ENCODE measurements around the gene IL11RA. TPM values are rescaled to one million over a fixed set of nuclear protein-coding genes. Genes with fewer than 3 reads are reported as not detected.

IL11RA gene
- total and polyA plus RNA-seq, 9 of the 15 experiments (the other 6 are each of a cell fraction or from before 2014, with no cell fraction given) = 0.11 to 5.8 (median 2.8) TPM

DNA sequence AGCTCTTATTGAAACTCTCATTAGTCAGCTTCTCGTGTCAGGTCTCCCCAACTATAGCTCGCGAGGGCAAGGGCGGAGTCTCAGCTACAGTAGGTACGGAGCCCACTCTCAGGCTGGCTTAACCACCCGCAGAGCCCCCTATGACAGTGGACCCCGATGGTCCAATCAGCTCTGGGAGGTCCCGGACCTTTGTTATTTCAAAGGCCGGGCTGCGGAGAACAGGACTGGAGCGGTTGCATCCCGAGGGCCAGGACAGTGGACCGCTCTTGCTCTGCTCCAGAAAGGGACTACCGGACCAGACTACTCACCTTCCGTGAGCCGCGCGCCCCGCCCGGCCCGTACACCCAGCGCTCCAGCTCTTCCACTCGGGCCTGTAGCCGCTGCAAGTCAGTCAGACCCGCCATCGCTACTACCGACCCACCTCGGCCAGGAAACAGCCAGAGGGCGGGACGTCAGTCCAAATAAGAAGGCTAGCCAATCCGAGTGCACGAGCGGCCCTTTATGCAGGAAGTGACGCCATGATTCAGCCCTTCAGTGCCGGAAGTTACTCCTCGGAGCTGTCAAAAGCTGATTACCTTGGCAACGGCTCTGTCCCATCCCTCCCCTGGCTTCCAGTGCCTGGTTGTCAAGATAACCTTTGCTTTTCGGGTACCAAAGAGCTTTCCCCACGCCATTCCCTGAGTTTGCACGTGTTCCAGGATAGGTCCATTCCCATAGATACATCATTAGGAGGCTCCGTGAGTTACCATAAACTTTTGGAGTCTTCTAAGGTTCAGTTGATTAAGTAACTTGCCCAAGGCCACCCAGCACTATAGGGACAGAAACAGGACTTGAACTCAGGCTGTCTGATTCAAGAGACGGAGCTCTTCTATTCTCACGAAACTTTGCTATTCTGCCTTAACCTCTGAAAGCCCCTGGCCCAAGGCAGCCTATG is 31.7 kb upstream of the IL11RA start, which contains the start of gene DCTN3 (continued):
- TF ChIP-seq ZNF76 (CRISPR knock-in tag; IDR thresholded peaks at IDR 0.05; ENCODE audit: borderline replicate concordance) = no peak
- TF ChIP-seq, protein P1, sequence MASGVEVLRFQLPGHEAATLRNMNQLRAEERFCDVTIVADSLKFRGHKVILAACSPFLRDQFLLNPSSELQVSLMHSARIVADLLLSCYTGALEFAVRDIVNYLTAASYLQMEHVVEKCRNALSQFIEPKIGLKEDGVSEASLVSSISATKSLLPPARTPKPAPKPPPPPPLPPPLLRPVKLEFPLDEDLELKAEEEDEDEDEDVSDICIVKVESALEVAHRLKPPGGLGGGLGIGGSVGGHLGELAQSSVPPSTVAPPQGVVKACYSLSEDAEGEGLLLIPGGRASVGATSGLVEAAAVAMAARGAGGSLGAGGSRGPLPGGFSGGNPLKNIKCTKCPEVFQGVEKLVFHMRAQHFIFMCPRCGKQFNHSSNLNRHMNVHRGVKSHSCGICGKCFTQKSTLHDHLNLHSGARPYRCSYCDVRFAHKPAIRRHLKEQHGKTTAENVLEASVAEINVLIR (CRISPR knock-in tag; IDR thresholded peaks at IDR 0.05) = peak; percentile 72
- TF ChIP-seq RAD21 (CRISPR knock-in tag; conservative IDR thresholded peaks at IDR 0.05 in 1 of 2, IDR thresholded peaks at IDR 0.05 in 1 of 2) = no peak
- TF ChIP-seq EHMT2 (IDR thresholded peaks at IDR 0.05) = peak; percentile 86
- TF ChIP-seq KHSRP (IDR thresholded peaks at IDR 0.05) = no peak
- TF ChIP-seq MYBL2 (IDR thresholded peaks at IDR 0.05; ENCODE audit: low read depth) = peak; percentile 54; the same call in 1 of the 2 replicates
- TF ChIP-seq MYBL2 (CRISPR knock-in tag; IDR thresholded peaks at IDR 0.05; ENCODE audit: borderline replicate concordance) = no peak
- peak; percentile 66 for TF ChIP-seq BMI1 (IDR thresholded peaks at IDR 0.05; ENCODE audit: low read length)
- TF ChIP-seq SRSF7 (optimal IDR thresholded peaks at IDR 0.05; ENCODE audit: low read depth, low read length) = no peak
- TF ChIP-seq PHF20 (IDR thresholded peaks at IDR 0.05; ENCODE audit: partially characterized antibody) = peak; percentile 84
- peak; percentile 39 for TF ChIP-seq SP2 (IDR thresholded peaks at IDR 0.05; ENCODE audit: extremely low read depth, low read depth, low read length, poor library complexity, severe bottlenecking)
- peak; percentile 62; the same call in 1 of the 2 replicates for TF ChIP-seq C11orf30 (IDR thresholded peaks at IDR 0.05; ENCODE audit: low read depth)
- 0 out of 4 replicates have a peak, but pooled peaks of 1 of the 2 experiments have one; percentile 9 for TF ChIP-seq NRF1 (conservative IDR thresholded peaks at IDR 0.05 in 1 of 2, IDR thresholded peaks at IDR 0.05 in 1 of 2)
- no peak for TF ChIP-seq SREBF2 (CRISPR knock-in tag; IDR thresholded peaks at IDR 0.05)
- no peak for TF ChIP-seq DACH1 (IDR thresholded peaks at IDR 0.05; ENCODE audit: partially characterized antibody)
- TF ChIP-seq ELF1 (tag; IDR thresholded peaks at IDR 0.05) = peak; percentile 60
- TF ChIP-seq GABPA (tag; conservative IDR thresholded peaks at IDR 0.05; ENCODE audit: low read depth) = peak; percentile 95
- no peak for TF ChIP-seq CBX8 (IDR thresholded peaks at IDR 0.05; ENCODE audit: borderline replicate concordance, extremely low read depth, low read depth, low read length, poor library complexity, severe bottlenecking)
- TF ChIP-seq, protein P2, sequence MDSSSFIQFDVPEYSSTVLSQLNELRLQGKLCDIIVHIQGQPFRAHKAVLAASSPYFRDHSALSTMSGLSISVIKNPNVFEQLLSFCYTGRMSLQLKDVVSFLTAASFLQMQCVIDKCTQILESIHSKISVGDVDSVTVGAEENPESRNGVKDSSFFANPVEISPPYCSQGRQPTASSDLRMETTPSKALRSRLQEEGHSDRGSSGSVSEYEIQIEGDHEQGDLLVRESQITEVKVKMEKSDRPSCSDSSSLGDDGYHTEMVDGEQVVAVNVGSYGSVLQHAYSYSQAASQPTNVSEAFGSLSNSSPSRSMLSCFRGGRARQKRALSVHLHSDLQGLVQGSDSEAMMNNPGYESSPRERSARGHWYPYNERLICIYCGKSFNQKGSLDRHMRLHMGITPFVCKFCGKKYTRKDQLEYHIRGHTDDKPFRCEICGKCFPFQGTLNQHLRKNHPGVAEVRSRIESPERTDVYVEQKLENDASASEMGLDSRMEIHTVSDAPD (CRISPR knock-in tag; IDR thresholded peaks at IDR 0.05) = no peak
- TF ChIP-seq, protein P3, sequence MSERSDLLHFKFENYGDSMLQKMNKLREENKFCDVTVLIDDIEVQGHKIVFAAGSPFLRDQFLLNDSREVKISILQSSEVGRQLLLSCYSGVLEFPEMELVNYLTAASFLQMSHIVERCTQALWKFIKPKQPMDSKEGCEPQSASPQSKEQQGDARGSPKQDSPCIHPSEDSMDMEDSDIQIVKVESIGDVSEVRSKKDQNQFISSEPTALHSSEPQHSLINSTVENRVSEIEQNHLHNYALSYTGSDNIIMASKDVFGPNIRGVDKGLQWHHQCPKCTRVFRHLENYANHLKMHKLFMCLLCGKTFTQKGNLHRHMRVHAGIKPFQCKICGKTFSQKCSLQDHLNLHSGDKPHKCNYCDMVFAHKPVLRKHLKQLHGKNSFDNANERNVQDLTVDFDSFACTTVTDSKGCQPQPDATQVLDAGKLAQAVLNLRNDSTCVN (CRISPR knock-in tag; IDR thresholded peaks at IDR 0.05) = no peak
- TF ChIP-seq RNF2 (IDR thresholded peaks at IDR 0.05) = no peak
- peak; percentile 75 for TF ChIP-seq ZFX (CRISPR knock-in tag; IDR thresholded peaks at IDR 0.05)
- TF ChIP-seq CTBP1 (IDR thresholded peaks at IDR 0.05; ENCODE audit: borderline replicate concordance) = peak; percentile 47; the same call in 1 of the 2 replicates
- TF ChIP-seq MTA1 (IDR thresholded peaks at IDR 0.05; ENCODE audit: borderline replicate concordance) = no peak
- peak; percentile 78 for TF ChIP-seq MEIS2 (IDR thresholded peaks at IDR 0.05; ENCODE audit: partially characterized antibody)
